Fibroblast of pulmonary artery (primary cell): ENCODE measurements around the gene DGLUCY.
A peak's percentile ranks its signal among the peaks of the same experiment; 100 is the strongest.
"Not testable (repeated sequence)": the region's sequence is repeated elsewhere in the genome, so short reads cannot be mapped to it uniquely, and the experiment has no call there.

Source experiments
- DNase-seq: peaks from one replicate; pipeline ENCODE4 v3.0.0-alpha.2; 2010; ENCODE audit warnings: low read depth
- H3K4me3 ChIP-seq: replicated peaks from 2 replicates; pipeline ENCODE4 v1.5.1; 2011; ENCODE audit warnings: low read depth, mild to moderate bottlenecking, control low read depth, low read length, moderate library complexity
- TF ChIP-seq, protein P1 (sequence below): IDR thresholded peaks from 2 replicates; pipeline ENCODE4 v1.5.1; 2011; ENCODE audit warnings: mild to moderate bottlenecking, control low read depth, low read length, inconsistent platforms; ENCODE audit errors: missing control alignments

DGLUCY gene

DNA sequence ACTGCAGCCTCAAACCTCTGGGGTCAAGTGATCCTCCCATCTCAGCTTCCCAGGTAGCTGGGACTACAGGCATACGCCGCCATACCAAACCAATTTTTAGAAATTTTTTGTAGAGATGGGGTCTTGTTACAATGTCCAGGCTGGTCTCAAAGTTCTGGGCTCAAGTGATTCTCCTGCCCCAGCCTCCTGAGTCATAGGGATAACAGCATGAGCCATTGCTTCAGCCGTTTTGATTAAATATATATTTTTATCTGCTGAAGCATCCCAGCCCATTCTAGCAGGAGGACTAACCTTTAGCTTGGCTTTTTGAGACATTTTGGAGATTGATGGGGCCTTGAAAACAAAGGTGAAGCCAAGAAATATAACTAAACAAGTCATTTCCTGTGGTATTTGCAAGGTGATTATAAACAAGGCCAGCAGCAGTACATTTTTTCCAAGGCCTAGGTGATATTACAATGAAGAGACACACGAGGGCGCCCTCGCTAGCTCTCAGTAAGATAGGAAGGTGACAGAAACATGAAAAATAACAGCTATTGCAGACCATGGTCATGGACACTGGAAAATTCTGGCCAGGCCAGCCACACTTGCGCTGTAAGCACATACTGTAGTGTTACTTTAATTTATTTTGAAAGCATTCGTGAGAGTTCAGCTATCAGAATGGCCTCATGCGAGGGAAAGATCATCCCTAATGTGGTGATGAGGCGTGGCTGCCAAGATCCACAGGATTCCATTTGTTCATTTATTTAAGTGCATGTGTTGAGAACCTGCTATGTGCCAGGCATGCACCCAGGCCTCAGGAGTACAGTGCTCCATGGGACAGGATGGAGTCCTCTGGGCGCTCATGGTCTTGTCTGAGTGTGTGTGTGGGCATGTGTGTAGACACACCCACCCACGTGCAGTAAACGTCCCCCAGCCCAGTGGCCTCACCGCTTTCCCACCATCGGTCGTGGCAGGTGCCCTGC lies 63.5 kb downstream of the DGLUCY start:
- peak; percentile 81 for DNase-seq
- TF ChIP-seq, protein P1, sequence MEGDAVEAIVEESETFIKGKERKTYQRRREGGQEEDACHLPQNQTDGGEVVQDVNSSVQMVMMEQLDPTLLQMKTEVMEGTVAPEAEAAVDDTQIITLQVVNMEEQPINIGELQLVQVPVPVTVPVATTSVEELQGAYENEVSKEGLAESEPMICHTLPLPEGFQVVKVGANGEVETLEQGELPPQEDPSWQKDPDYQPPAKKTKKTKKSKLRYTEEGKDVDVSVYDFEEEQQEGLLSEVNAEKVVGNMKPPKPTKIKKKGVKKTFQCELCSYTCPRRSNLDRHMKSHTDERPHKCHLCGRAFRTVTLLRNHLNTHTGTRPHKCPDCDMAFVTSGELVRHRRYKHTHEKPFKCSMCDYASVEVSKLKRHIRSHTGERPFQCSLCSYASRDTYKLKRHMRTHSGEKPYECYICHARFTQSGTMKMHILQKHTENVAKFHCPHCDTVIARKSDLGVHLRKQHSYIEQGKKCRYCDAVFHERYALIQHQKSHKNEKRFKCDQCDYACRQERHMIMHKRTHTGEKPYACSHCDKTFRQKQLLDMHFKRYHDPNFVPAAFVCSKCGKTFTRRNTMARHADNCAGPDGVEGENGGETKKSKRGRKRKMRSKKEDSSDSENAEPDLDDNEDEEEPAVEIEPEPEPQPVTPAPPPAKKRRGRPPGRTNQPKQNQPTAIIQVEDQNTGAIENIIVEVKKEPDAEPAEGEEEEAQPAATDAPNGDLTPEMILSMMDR, result peak; percentile 86
- H3K4me3 ChIP-seq, result no peak overlapping the region

DNA sequence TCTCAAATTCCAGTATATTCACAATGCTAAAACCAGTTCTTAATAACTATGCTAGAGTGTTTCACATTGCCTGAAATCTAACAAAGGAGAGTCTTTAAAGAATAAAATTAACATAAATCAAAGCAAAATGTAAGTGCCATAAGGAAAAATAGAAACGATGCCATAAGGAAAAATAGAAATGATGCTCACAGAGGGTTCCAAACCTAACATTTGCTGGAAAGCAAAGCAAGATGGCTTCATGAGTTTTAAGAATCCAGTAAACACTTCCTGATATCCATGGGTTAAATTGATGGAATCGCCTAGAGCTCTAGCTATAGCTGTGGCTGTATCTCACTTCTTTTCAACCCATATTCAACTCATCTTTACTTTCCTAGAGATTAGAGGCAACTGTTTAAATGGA lies 66.7 kb downstream of the DGLUCY start:
- no peak for DNase-seq
- H3K4me3 ChIP-seq, result no peak overlapping the region
- TF ChIP-seq, protein P1, result no peak

DNA sequence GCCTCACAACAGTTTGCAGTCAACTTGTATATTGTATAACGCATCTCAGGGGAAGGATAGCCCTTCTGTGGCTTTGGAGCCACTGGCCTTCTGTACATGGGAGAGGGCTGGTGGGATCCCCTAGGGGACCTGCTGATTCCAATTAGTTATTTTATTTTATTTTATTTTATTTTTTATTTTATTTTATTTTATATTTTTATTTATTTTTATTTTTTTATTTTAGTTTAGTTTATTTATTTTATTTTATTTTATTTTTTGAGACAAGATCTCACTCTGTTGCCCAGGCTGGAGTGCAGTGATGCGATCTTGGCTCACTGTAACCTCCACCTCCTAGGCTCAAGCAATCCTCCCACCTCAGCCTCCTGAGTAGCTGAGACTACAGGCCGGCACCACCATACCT lies 68.9 kb downstream of the DGLUCY start:
- H3K4me3 ChIP-seq, DNase-seq: not testable (repeated sequence)

- no peak for DNase-seq
- TF ChIP-seq, protein P1, result no peak
- no peak overlapping the region for H3K4me3 ChIP-seq
Measured at GRCh38 chr14:91184559-91184958, 70.7 kb downstream of the DGLUCY start.

GRCh38 chr14:91185721-91186120 lies 71.8 kb downstream of the DGLUCY start:
- TF ChIP-seq, protein P1, result no peak
- no peak overlapping the region for H3K4me3 ChIP-seq
- no peak for DNase-seq

- H3K4me3 ChIP-seq, result no peak overlapping the region
- no peak for DNase-seq
- TF ChIP-seq, protein P1, result no peak
Measured at GRCh38 chr14:91186515-91187066, 72.7 kb downstream of the DGLUCY start.

GRCh38 chr14:91187271-91187670 lies 73.4 kb downstream of the DGLUCY start:
- no peak overlapping the region for H3K4me3 ChIP-seq
- no peak for DNase-seq
- TF ChIP-seq, protein P1, result no peak
